Prostate gland (tissue), 2 donors: Measurements from ENCODE around the gene MAPK6. TPM values are rescaled to one million over a fixed set of nuclear protein-coding genes. Genes with fewer than 3 reads are reported as not detected.
"Not testable (repeated sequence)": the region's sequence is repeated elsewhere in the genome, so short reads cannot be mapped to it uniquely, and the experiment has no call there.

Experiments
- DNase-seq: peaks from one replicate; pipeline ENCODE4 v3.0.0-alpha.2; 2019; ENCODE audit warnings: low spot score
- H3K27ac ChIP-seq, 2 donors: fragments of 200-600 bp; sonication (generic); 2 replicates each; pipeline ENCODE4 v1.5.1; 2017 to 2019
- H3K27me3 ChIP-seq: fragments of 200-600 bp; sonication (generic); replicated peaks from 2 replicates; pipeline ENCODE4 v1.5.1; 2019; ENCODE audit not compliant: insufficient read depth
- H3K36me3 ChIP-seq, 2 donors: fragments of 200-600 bp; sonication (generic); 1 replicate in 1 of 2; 2 replicates in 1 of 2; pipeline versions ENCODE4 v1.5.1 to v1.8.1; 2017 to 2019
- H3K4me1 ChIP-seq: fragments of 200-600 bp; sonication (generic); replicated peaks from 2 replicates; pipeline ENCODE4 v1.5.1; 2019
- H3K4me3 ChIP-seq, 2 donors: fragments of 200-600 bp; sonication (generic); 2 replicates each; pipeline ENCODE4 v1.5.1; 2017 to 2019
- H3K9me3 ChIP-seq: fragments of 200-600 bp; sonication (generic); 2 replicates; pipeline ENCODE4 v1.5.1; 2017
- POLR2A ChIP-seq: fragments of 450-650 bp; IDR thresholded peaks from one replicate; pipeline ENCODE4 v1.6.1; 2016; ENCODE audit warnings: antibody characterized with exemption, mild to moderate bottlenecking
- POLR2AphosphoS5 ChIP-seq: sonication (generic); formaldehyde crosslinking; IDR thresholded peaks from one replicate; pipeline ENCODE4 v1.6.1; 2017; ENCODE audit warnings: antibody characterized with exemption
- WGBS: methylation state at CpG from one replicate; pipeline ENCODE4 v1.1.5; 2018; 5-methylcytosine and 5-hydroxymethylcytosine counted together
- intact Hi-C: fragments of 100-400 bp; cut with DNase I; formaldehyde crosslinking; loops from one replicate; pipeline ENCODE4 v1.14.2; 2022
- total RNA-seq, 2 donors: library from RNA; depleted of rRNA; stranded (reverse); fragments of >200 nt; gene quantifications; one replicate each; pipeline ENCODE4 v1.1.0, GENCODE V29; 2016
- TF ChIP-seq, protein P1 (sequence below), 4 experiments: fragments of 200-600 bp in 2 of 4; fragments of 450-650 bp in 2 of 4; sonication (generic) in 2 of 4; IDR thresholded peaks; 1 replicate in 3 of 4; 2 replicates in 1 of 4; pipeline ENCODE4 v1.5.1; 2016 to 2019; ENCODE audit warnings: antibody characterized with exemption in 4 of 4, mild to moderate bottlenecking in 2 of 4, moderate library complexity in 2 of 4

MAPK6 gene
- total RNA-seq, 2 donors from 2014 or later = 22.1 to 23.8 TPM

GRCh38 chr15:52093539-52094510 is 74.8 kb downstream of the MAPK6 start:
- Histone ChIP-seq H3K4me1 (no peaks in the 10 kb centered on the region), H3K27me3 (no peaks in the 10 kb centered on the region), H3K36me3 (no peaks in the 10 kb centered on the region), H3K4me3 (no peak overlapping the region), H3K27ac (no peak overlapping the region), H3K9me3 (no peaks in the 10 kb centered on the region)
- 58% methylated on average over 12 of the region's 12 CpGs for WGBS
- DNase-seq = no peak
- intact Hi-C loops = no loop called here
- TF ChIP-seq, protein P1, sequence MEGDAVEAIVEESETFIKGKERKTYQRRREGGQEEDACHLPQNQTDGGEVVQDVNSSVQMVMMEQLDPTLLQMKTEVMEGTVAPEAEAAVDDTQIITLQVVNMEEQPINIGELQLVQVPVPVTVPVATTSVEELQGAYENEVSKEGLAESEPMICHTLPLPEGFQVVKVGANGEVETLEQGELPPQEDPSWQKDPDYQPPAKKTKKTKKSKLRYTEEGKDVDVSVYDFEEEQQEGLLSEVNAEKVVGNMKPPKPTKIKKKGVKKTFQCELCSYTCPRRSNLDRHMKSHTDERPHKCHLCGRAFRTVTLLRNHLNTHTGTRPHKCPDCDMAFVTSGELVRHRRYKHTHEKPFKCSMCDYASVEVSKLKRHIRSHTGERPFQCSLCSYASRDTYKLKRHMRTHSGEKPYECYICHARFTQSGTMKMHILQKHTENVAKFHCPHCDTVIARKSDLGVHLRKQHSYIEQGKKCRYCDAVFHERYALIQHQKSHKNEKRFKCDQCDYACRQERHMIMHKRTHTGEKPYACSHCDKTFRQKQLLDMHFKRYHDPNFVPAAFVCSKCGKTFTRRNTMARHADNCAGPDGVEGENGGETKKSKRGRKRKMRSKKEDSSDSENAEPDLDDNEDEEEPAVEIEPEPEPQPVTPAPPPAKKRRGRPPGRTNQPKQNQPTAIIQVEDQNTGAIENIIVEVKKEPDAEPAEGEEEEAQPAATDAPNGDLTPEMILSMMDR (IDR thresholded peaks at IDR 0.05) = no peak
- TF ChIP-seq POLR2A (no peak), POLR2AphosphoS5 (peak; percentile 64)

DNA sequence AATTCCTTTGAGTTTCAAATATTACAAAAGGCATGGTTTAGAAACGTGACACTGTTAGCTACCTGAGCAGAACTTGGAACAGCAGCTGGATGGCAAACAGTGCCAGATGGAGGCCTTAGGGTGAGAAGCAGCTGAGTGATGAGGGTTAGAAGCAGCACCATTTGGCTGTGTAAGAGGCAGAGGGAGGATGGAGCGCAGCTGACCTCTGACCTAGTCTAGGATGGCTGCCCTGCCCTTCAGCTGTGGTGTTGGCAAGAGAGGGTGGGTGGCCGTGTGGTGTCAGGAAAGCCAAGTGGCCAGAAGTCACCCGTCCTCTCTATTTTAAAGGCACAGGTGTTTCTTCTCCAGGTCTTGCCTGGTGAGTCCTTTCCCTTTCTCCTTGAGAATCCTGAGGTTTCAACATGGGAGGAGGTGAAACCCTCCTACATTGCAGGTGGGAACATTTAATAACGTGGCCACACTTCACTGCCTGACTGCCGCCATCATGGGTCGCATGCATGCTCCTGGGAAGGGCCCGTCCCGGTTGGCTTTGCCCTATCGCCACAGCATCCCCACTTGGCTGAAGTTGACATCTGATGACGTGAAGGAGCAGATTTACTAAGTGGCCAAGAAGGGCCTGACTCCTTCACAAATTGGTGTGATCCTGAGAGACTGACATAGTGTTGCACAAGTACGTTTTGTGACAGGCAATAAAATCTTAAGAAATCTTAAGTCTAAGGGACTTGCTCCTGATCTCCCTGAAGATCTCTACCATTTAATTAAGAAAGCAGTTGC is 76.0 kb downstream of the MAPK6 start:
- TF ChIP-seq POLR2A (no peak), POLR2AphosphoS5 (no peak)
- TF ChIP-seq, protein P1 (IDR thresholded peaks at IDR 0.05) = no peak
- no peak for DNase-seq
- intact Hi-C loops = no loop called here
- Histone ChIP-seq H3K4me1 (no peaks in the 10 kb centered on the region), H3K36me3 (no peaks in the 10 kb centered on the region), H3K27me3 (no peaks in the 10 kb centered on the region), H3K4me3 (no peak overlapping the region), H3K9me3 (no peaks in the 10 kb centered on the region), H3K27ac (no peak overlapping the region)
- 80% methylated on average over 12 of the region's 12 CpGs for WGBS

GRCh38 chr15:52095597-52096262 is 76.7 kb downstream of the MAPK6 start:
- H3K36me3 ChIP-seq = no peaks in the 10 kb centered on the region
- no peaks in the 10 kb centered on the region for H3K9me3 ChIP-seq
- TF ChIP-seq POLR2A = no peak
- peak; percentile 70 for TF ChIP-seq POLR2AphosphoS5
- TF ChIP-seq, protein P1 (IDR thresholded peaks at IDR 0.05) = no peak
- H3K4me1 ChIP-seq = no peaks in the 10 kb centered on the region
- intact Hi-C loops = no loop called here
- H3K27me3 ChIP-seq = no peaks in the 10 kb centered on the region
- no peak overlapping the region for H3K4me3 ChIP-seq
- 33% methylated on average over 4 of the region's 4 CpGs for WGBS
- H3K27ac ChIP-seq = no peak overlapping the region
- no peak for DNase-seq

- H3K9me3 ChIP-seq, H3K27ac ChIP-seq, H3K36me3 ChIP-seq, H3K27me3 ChIP-seq, intact Hi-C loops, H3K4me3 ChIP-seq, H3K4me1 ChIP-seq, DNase-seq: not testable (repeated sequence)
- WGBS = 90% methylated on average over 9 of the region's 9 CpGs
Measured at GRCh38 chr15:52096536-52096935, 77.5 kb downstream of the MAPK6 start.

- no peaks in the 10 kb centered on the region for H3K27me3 ChIP-seq
- no peak overlapping the region for H3K4me3 ChIP-seq
- no peaks in the 10 kb centered on the region for H3K4me1 ChIP-seq
- DNase-seq = no peak
- H3K27ac ChIP-seq = no peak overlapping the region
- no peak for TF ChIP-seq POLR2A
- TF ChIP-seq, protein P1 (IDR thresholded peaks at IDR 0.05) = no peak
- TF ChIP-seq POLR2AphosphoS5 = no peak
- H3K9me3 ChIP-seq = no peaks in the 10 kb centered on the region
- intact Hi-C loops = no loop called here
- H3K36me3 ChIP-seq = no peaks in the 10 kb centered on the region
Measured at GRCh38 chr15:52097180-52097579, 78.2 kb downstream of the MAPK6 start.
